ENCODE results near the gene CFI.
A peak's percentile ranks its signal among the peaks of the same experiment; 100 is the strongest.

Gene CFI

GRCh38 chr4:109826719-109827118, 24.9 kb upstream of the CFI start:
- Histone ChIP-seq H3K4me2 (no peak overlapping the region), H3K4me1 (ENCODE audit: low read depth, poor library complexity, severe bottlenecking) (no peaks in the 10 kb centered on the region), H2AFZ (ENCODE audit: low read depth) (no peak overlapping the region), H3K9ac (no peak overlapping the region), H3K27me3 (ENCODE audit: insufficient read depth, low read depth) (no peaks in the 10 kb centered on the region), H4K20me1 (ENCODE audit: insufficient read depth) (no peaks in the 10 kb centered on the region), H3K27ac (no peak overlapping the region), H3K79me2 (ENCODE audit: insufficient read depth, low read depth) (no peaks in the 10 kb centered on the region), H3K36me3 (ENCODE audit: insufficient read depth) (no peaks in the 10 kb centered on the region), H3K4me3 (IDR thresholded peaks at IDR 0.05; ENCODE audit: insufficient read depth, low read depth, low read length) (no peak overlapping the region)
- TF ChIP-seq CTCF (conservative IDR thresholded peaks at IDR 0.05; ENCODE audit: low read depth, low read length), result peak; percentile 87

DNA sequence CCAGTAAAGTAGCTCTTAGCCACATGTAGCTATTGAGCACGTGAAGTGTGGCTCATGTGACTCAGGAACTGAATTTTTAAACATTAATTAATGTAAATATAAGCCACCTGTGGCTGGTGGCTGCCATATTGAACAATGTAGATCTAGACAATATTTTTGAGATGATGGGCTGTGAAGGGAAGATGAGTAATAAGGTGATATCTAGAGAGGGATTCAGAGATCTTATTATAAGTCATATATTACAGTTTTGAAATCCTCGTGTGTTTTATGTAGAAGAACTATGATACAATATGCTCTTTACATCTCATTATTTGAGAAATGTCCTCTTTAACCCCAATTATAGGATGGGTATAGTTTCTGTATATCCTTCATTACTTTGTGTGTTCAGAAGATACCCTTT, 19.4 kb upstream of the CFI start:
- Histone ChIP-seq H3K4me1 (ENCODE audit: low read depth, poor library complexity, severe bottlenecking) (peaks cover 16% of the 10 kb centered on the region), H3K9ac (no peak overlapping the region), H3K27me3 (ENCODE audit: insufficient read depth, low read depth) (no peaks in the 10 kb centered on the region), H4K20me1 (ENCODE audit: insufficient read depth) (no peaks in the 10 kb centered on the region), H3K4me3 (IDR thresholded peaks at IDR 0.05; ENCODE audit: insufficient read depth, low read depth, low read length) (no peak overlapping the region), H3K4me2 (no peak overlapping the region), H2AFZ (ENCODE audit: low read depth) (no peak overlapping the region), H3K79me2 (ENCODE audit: insufficient read depth, low read depth) (peaks cover 21% of the 10 kb centered on the region), H3K27ac (no peak overlapping the region), H3K36me3 (ENCODE audit: insufficient read depth) (peaks cover 12% of the 10 kb centered on the region; the same call in 1 of the 2 replicates)
- TF ChIP-seq CTCF (conservative IDR thresholded peaks at IDR 0.05; ENCODE audit: low read depth, low read length), result no peak

- H3K27me3 ChIP-seq (ENCODE audit: insufficient read depth, low read depth), result no peaks in the 10 kb centered on the region
- H2AFZ ChIP-seq (ENCODE audit: low read depth), result no peak overlapping the region
- no peak for TF ChIP-seq CTCF (conservative IDR thresholded peaks at IDR 0.05; ENCODE audit: low read depth, low read length)
- peaks cover 12% of the 10 kb centered on the region; the same call in 1 of the 2 replicates for H3K36me3 ChIP-seq (ENCODE audit: insufficient read depth)
- peaks cover 16% of the 10 kb centered on the region for H3K4me1 ChIP-seq (ENCODE audit: low read depth, poor library complexity, severe bottlenecking)
- H3K9ac ChIP-seq, result no peak overlapping the region
- H3K4me3 ChIP-seq (IDR thresholded peaks at IDR 0.05; ENCODE audit: insufficient read depth, low read depth, low read length), result no peak overlapping the region
- no peak overlapping the region for H3K4me2 ChIP-seq
- H3K79me2 ChIP-seq (ENCODE audit: insufficient read depth, low read depth), result peaks cover 27% of the 10 kb centered on the region
- no peak overlapping the region for H3K27ac ChIP-seq
- no peaks in the 10 kb centered on the region for H4K20me1 ChIP-seq (ENCODE audit: insufficient read depth)
Measured at GRCh38 chr4:109820563-109820962, 18.8 kb upstream of the CFI start.

- Histone ChIP-seq H2AFZ (ENCODE audit: low read depth) (no peak overlapping the region), H3K79me2 (ENCODE audit: insufficient read depth, low read depth) (peaks cover 28% of the 10 kb centered on the region), H4K20me1 (ENCODE audit: insufficient read depth) (no peaks in the 10 kb centered on the region), H3K27me3 (ENCODE audit: insufficient read depth, low read depth) (no peaks in the 10 kb centered on the region), H3K9ac (no peak overlapping the region), H3K27ac (no peak overlapping the region), H3K36me3 (ENCODE audit: insufficient read depth) (peaks cover 12% of the 10 kb centered on the region; the same call in 1 of the 2 replicates), H3K4me3 (IDR thresholded peaks at IDR 0.05; ENCODE audit: insufficient read depth, low read depth, low read length) (no peak overlapping the region), H3K4me2 (no peak overlapping the region), H3K4me1 (ENCODE audit: low read depth, poor library complexity, severe bottlenecking) (peaks cover 23% of the 10 kb centered on the region)
- TF ChIP-seq CTCF (conservative IDR thresholded peaks at IDR 0.05; ENCODE audit: low read depth, low read length), result no peak
Measured at GRCh38 chr4:109818268-109818667, 16.5 kb upstream of the CFI start.

Data from KMS-11 (cell line).